GM21737 (cell line): ENCODE results near the gene MICAL1.

Experiments used
- ATAC-seq: cut with Tn5 transposase; IDR thresholded peaks from one replicate; pipeline ENCODE4 v1.9.1; 2021; ENCODE audit warnings: mild to moderate bottlenecking, moderate library complexity; ENCODE audit not compliant: unreplicated experiment

Gene MICAL1, protein sequence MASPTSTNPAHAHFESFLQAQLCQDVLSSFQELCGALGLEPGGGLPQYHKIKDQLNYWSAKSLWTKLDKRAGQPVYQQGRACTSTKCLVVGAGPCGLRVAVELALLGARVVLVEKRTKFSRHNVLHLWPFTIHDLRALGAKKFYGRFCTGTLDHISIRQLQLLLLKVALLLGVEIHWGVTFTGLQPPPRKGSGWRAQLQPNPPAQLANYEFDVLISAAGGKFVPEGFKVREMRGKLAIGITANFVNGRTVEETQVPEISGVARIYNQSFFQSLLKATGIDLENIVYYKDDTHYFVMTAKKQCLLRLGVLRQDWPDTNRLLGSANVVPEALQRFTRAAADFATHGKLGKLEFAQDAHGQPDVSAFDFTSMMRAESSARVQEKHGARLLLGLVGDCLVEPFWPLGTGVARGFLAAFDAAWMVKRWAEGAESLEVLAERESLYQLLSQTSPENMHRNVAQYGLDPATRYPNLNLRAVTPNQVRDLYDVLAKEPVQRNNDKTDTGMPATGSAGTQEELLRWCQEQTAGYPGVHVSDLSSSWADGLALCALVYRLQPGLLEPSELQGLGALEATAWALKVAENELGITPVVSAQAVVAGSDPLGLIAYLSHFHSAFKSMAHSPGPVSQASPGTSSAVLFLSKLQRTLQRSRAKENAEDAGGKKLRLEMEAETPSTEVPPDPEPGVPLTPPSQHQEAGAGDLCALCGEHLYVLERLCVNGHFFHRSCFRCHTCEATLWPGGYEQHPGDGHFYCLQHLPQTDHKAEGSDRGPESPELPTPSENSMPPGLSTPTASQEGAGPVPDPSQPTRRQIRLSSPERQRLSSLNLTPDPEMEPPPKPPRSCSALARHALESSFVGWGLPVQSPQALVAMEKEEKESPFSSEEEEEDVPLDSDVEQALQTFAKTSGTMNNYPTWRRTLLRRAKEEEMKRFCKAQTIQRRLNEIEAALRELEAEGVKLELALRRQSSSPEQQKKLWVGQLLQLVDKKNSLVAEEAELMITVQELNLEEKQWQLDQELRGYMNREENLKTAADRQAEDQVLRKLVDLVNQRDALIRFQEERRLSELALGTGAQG

DNA sequence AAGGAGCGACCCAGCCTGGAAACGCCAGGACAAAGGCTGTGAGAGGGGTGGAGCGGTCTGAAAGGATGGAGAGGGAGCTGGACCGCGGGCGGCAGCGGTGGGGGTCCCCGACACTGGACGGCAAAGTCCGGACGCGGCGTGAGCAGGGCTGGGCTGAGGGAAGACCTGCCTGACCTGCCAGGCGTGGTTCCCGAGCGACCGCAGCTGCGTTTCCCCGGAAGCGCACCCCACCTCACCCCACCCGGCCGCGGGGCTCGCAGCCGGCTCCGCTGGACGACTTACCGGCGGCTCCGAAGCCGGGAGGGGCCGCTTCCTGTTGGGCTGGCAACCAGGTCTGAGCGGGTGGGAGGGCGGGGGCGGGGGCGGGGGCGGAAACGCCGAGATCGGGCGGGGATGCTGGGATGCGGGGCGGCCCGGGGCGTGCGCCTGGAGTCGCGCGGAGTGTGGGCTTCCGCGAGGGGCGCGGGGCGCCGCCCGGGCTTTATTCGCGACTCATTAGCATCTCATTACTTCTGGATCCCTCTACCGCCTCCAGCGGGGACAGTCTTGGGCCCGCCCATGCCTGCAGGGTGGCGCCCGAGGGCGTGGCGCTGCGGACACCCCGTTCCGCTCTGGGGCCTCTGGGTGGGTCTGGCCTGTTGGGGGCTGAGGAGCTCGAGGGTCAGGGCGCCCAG, at the start of gene MICAL1:
Gene MICAL1 (minus strand): TSS at position 336 of the 674 bp plus-strand sequence. CDS start 1,576 bp downstream, outside the sequence.
- peak; percentile 55 for ATAC-seq

DNA sequence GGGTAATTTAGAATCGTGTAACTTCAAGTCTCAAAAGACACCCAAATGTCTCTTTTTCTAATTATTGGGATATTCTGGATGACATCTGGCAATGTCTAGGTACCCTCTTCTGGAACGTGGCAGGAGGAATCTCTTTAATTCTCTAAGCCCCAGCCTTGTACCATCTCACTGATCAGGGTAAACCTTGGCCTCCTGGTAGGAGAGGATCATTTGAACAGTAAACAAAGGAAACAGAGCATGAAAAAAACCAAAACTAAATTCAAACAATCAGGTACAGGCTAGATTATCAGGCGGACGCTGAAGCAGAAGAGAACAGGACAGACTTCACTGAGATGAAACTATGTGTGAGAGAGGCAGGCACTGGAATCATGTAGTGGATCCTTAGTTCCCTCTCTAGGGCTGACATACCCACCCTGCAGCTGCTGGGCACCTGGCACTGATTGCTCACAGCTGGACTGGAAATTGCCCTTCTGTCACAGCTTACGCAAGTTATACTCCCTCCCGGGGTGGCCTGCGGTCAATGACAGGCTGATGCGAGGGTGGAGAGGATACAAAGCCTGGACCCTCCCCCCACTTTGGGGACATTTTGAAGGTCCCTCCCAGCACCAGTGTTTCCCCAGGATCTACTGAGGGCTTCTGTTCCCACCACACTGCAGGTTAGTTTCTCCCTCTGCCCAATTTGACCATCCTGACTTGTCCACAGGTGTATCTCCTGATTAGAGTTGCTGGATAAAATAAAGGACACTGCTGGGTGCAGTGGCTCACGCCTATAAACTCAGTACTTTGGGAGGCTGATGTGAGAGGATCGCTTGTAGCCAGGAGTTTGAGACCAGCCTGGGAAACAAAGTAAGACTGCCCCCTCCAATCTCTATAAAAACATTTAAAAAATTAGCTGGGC, 48.0 kb upstream of the MICAL1 start:
- no peak for ATAC-seq

DNA sequence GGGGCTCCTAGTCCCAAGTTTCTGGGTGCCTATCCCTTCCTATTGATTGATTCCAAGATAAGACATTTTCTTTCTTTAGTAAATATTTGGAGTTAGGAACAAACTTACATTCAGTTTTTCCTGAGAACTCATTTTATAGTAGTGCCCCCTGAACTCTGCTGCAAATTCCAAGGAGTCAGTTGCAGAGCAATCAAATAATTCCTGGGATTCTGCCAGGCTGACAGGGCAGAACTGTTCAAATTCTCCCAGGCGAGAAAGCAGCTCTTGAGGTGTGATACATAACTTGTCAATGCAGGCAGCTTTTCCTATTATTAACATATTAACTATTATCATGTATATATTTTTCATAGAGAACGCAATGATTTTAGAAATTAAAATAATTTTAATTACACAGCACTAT, 43.4 kb upstream of the MICAL1 start:
- no peak for ATAC-seq

DNA sequence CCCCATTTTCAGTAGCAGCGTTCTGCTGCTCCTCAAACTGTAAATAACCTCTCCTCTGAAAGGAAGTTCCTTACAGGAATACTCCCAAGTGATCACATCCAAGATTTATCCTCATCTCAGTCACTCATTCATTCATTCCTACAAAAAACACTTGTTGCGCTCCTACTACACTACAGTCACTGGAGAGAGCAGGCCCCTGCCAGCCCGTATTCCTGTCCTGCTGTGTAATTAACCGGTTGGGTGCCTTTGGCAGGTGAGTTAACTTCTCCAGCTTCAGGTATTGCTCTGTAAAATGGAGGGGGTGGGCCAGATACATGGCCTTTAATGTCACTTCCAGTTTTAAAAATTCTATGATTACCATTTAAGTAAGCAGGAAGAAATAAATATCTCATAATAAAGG, 42.5 kb upstream of the MICAL1 start:
- no peak for ATAC-seq

DNA sequence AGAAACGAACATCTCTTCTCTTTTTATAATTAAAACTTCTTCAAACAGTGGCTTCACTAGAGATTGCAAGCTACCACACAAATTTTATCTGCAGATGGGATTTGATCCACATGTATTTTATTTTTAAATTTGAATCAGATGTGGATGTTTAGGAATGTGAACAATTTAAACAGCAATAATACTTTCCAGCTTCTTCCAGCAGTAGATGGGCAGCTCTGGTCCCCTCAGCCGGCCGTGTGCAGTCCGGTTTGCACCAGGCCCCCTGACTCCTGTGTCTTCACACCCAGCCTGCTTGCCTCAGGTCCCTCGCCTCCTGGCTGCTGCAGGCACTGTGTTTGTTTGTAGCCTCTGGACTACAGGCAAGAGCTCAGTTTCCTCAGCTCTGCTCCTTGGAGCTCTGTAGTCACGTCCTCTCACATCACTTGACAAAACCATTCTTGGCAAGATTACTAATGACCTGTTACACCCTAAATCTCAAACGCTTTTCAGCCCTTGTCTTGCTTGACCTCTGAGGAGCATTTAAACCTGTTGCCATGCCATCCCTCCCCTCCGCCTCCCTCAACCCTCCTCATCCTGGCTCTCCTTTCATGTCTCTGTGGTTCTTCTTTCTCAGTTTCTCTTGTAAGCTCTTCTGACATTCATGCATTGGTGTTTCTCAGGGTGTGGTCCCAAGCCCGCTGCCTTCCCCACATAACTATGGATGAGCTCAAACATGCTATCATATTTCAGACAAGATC, 40.6 kb upstream of the MICAL1 start:
- no peak for ATAC-seq

DNA sequence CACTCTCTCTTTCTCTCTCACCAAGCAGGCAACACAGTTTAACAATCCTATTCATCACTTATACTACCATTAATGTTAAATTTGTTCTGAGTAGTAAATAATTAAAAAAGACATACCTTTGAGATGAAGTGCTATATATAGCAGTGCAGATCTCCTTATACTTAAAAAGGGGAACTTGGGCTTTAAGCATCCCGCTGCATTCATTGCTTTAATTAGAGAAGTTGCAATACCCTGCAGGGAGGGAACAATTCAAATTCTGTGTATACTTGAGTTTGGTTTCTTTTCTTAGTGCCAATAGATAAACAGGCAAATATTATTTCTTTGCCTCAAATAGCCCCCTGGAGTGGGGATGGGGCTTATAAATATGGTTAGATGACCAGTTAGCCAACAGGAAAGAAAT, 38.3 kb upstream of the MICAL1 start:
- no peak for ATAC-seq

DNA sequence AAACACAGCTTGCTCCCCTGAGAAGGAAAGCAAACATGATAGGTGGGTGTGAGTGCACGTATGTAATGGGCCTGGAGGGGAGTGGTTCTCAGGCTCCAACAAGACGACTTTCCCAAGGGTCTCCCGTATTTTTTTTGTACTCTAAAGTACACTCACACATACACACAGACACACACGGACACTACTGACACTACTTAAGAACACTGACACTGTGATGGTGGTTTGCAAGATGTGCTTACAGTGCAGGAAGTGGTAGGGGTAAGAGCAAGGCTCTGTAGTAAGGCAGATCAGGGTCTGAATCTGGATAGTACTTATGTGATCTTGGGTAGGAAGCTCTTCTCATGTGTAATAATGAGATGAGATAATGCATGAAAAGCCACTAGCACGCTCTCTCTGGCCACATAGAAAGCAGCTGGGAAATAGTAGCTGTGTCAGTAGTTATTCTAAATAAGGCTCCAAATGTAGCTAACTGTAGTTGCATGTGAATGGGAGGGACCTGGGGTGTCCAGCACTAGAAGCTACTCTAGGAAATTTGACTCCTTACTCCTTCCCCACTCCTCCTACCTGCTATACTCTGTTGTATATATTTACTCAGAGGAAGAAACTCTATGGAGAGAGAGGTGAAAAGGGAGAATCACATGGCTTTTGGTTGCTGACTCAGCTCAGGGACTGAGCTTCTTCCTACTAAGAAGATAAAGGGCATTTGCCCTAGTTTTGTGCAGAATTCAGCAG, 35.8 kb upstream of the MICAL1 start:
- ATAC-seq = no peak

DNA sequence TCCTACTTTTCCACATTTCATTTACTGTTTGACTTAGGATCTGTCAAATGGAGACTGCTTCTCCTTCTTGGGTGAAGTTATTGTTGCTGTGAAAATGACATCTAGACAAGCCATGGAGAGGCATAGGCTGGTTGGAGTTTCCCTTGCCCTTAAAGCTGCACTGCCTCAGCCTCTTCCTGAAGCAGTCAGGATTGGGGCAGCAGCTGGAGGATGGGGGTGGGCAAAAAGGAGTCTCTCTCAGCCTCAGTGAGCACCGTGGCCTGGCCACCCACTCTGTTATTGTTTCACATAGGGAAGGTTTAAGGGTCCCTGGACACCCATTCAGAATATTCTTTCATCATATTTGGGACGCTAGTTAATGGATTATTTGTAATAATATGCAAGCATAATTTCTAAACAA, 35.1 kb upstream of the MICAL1 start:
- no peak for ATAC-seq

DNA sequence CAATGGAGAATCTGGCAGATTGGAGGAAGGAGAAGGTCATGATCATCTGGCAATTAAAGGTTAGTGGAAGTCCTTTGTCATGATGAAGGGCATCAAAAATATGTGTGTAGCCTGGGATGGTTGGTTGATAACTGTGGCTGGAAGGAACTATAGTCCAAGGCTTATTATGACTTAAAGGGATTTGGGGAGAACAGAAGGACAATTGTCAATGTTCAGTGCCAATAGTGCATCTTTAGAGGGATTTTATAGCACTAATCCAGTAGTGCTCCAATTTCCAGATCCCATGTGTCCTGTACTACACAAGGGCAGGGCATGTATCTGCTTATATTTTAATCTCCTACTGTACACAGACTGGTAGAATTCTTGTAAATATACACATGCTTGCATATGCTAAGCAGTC, 32.4 kb upstream of the MICAL1 start:
- no peak for ATAC-seq

DNA sequence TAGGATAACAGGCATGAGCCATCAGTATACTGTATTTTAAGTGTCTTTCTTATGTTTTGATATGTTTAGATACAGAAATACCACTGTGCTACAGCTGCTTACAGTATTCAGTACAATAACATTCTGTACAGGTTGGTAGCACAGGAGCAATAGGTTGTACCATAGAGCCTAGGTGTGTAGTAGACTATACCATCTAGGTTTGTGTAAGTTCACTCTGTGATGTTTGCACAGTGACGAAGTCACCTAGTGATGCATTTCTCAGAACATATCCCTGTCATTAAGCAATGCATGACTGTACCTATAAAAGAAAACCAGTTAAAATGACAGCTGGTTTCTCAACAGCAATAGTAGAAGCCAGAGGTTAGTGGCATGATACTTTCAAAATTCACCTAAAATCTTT, 30.5 kb upstream of the MICAL1 start:
- ATAC-seq = no peak

DNA sequence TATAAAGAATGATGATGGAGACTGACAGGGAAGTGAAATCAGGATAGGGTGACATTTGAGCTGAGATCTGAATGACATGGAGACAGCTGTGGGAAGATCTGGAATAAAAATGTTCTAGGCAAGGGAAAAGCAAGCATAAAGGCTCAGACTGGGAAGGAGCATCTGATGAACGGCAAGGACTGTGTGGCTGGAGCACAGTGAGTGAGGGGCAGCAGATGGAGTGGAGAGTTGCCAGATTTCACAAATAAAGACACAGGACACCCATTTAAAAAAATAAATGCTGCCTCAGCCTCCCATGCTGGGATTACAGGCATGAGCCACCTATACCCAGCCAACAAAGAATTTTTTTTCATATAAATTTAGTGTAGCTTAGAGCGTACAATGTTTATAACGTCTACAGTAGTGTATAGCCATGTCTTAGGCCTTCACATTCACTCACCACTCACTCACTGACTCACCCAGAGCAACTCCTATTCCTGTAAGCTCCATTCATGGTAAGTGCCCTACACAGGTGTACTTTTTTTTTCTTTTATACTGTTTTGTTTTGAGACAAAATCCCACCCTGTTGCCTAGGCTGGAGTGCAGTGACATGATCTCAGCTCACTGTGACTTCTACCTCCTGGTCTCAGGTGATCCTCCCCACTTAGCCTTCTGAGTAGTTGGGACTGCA, 29.8 kb upstream of the MICAL1 start:
- ATAC-seq = no peak

DNA sequence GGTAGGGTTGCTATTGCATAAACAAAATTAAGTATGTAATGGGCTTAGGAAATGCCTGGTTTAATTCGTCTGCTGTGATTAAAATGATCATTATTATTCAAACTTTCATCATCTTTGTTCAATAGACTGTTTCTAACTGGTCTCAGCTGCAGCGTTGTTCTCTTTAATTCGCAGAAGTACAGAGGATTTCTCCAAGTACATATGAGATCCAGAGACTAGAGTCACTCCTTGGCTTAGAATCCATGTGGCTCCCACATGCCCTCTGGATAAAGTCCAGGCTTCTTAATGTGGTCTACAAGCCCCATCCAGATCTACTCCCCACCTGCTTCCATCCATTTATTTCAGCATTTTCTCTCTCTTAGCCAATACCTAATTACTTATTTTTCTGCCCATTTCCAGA, 28.6 kb upstream of the MICAL1 start:
- no peak for ATAC-seq

DNA sequence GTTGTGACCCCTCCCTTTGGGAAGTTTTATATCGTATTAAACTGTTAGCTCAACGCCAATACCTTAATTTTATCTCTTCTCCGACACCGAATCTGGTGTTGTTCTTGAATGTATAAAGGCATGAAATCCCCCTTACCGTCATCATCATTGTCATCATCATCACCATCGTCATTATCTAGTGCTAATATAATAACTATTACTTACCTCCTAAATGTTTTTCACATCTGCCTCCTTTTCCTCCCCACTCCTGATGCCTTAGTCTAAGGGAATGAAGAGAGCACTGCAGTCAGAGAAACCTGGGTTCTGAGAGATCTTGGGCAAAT, 28.1 kb upstream of the MICAL1 start:
- no peak for ATAC-seq

DNA sequence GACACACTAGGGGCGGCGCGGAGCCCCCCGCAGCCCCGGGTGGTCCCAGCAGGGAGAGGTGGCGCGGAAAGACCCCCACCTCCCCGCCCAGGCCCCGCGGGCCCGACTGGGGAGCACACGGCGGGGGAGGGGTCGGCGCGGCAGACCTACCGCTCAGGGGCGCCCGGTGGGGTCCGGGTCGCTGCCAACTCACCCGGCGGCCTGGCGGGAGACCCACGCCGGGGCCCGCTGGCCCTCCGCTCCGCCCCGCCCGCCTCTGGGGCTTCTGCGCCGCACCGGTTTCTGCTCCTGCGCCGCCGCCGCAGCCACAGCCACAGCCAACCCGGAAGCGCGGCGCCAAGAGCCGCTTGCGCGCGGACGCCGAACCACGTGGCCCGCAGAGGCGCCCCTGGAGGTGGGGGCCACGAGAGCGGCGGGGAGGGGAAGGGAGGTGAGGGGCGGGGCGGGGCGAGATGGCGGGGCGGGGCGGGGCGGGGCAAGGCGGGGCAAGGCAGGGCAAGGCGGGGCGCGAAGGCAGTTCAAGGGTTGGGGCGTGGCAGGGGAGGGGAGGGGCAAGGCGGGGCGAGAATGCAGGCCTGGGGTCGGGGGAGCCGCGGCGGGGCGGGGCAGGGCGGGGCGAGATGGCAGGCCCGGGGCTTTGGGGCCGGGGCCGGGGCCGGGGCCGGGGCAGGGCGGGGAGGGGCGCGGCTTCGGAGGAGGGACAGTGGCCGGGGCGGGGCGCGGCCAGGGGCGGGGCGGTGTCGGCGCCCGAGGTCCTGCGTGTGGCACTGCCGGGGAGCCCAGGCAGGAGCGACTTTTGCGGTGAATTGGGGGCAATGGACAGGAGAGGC, 27.5 kb upstream of the MICAL1 start, which contains the start of gene ZBTB24:
Gene ZBTB24 (minus strand): TSS at position 315 of the 830 bp plus-strand sequence. CDS start 1,193 bp downstream, outside the sequence.
- ATAC-seq = peak; percentile 86

DNA sequence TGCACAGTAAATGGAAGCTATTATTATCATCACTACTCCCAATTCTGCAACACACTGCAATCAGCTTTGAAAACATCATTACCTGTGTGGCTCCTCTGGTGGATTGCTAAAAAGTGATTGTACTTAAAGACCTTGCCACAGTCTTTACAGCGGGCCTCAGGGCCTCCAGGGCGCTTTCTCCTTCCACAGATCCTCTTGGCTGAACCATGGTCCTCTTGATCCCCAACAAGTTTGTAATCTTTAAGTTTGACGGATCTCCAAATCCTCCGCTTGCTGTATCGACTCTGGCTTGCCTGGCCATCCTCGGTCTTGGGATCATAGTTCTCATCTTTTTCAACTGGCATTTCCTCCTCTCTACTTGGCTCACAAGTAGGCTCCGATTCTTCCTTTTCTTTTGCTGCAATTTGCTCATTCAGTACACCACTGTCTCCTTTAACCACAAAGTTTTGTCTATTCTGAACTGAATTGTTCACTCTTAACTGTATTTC, 25.5 kb upstream of the MICAL1 start:
- ATAC-seq = no peak

DNA sequence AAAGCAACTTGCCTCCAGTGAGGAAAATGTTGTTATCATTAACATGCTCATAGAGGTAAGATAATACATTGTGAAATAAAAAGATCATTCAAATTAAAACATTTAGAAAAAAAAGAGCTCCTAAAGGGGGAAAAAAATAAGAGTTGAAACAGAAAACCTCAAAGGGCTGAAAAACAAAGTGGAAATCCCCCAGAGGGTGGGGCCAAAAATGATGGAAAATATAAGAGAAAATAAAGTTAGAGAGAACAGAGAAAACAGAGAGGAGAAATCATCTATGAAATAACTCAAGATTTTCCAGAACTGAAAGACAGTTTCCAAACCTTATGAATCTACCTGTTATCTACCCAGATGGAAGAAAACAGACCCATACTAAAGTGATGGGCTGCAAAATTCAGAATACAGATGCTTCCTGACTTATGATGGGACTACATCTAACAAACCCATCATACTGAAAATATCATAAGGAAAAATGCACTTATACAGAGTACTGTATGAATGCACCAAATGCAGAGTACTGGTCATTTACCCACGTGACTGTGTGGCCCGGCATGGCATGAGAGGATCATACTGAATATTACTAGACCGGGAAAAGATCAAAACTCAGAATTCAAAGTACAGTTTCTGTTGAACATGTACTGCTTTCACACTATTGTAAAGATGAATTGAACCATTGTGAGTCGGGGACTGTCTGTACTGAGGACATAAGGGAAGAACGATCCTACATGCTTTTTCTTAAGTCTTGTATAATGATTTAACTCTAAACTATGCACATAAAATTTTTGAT, 23.5 kb upstream of the MICAL1 start:
- no peak for ATAC-seq
